GM19438 (cell line): ENCODE data around the gene CD28.

Experiments used
- ATAC-seq: cut with Tn5 transposase; IDR thresholded peaks from one replicate; pipeline ENCODE4 v1.9.1; 2021; ENCODE audit warnings: low read depth; ENCODE audit not compliant: unreplicated experiment

CD28 gene

GRCh38 chr2:203713381-203713780 is 6.9 kb downstream of the CD28 start:
- no peak for ATAC-seq

- ATAC-seq: no peak
These were observed 7.7 kb downstream of the CD28 start for GRCh38 chr2:203714112-203714511.

GRCh38 chr2:203715744-203716143 is 9.3 kb downstream of the CD28 start:
- no peak for ATAC-seq

GRCh38 chr2:203718087-203718486 is 11.6 kb downstream of the CD28 start:
- peak; percentile 96 for ATAC-seq

GRCh38 chr2:203719456-203720410 is 13.3 kb downstream of the CD28 start:
- no peak for ATAC-seq

- no peak for ATAC-seq
These were observed 14.7 kb downstream of the CD28 start for GRCh38 chr2:203720915-203721672.

GRCh38 chr2:203721781-203722300 is 15.4 kb downstream of the CD28 start:
- no peak for ATAC-seq

GRCh38 chr2:203722411-203722810 is 16.0 kb downstream of the CD28 start:
- no peak for ATAC-seq

GRCh38 chr2:203728321-203728720 is 21.9 kb downstream of the CD28 start:
- ATAC-seq: no peak

- no peak for ATAC-seq
These were observed 23.8 kb downstream of the CD28 start for GRCh38 chr2:203730076-203730729.

GRCh38 chr2:203730883-203731282 is 24.4 kb downstream of the CD28 start:
- no peak for ATAC-seq

- ATAC-seq: no peak
These were observed 25.9 kb downstream of the CD28 start for GRCh38 chr2:203732092-203732952.

- ATAC-seq: no peak
These were observed 26.6 kb downstream of the CD28 start for GRCh38 chr2:203732953-203733510.

GRCh38 chr2:203733684-203734083 is 27.2 kb downstream of the CD28 start:
- ATAC-seq: no peak

- no peak for ATAC-seq
These were observed 28.0 kb downstream of the CD28 start for GRCh38 chr2:203734276-203734983.

- ATAC-seq: no peak
These were observed 30.9 kb downstream of the CD28 start for GRCh38 chr2:203737360-203737759.

- ATAC-seq: no peak
These were observed 32.9 kb downstream of the CD28 start for GRCh38 chr2:203739351-203739750.

GRCh38 chr2:203740871-203741281 is 34.4 kb downstream of the CD28 start:
- ATAC-seq: no peak

- ATAC-seq: no peak
These were observed 35.1 kb downstream of the CD28 start for GRCh38 chr2:203741566-203741965.
